GM12878 (cell line): Measurements from ENCODE around the gene CLN6.

Experiments used
- BCLAF1 ChIP-seq: fragments of 450-650 bp; IDR thresholded peaks from 2 replicates; pipeline ENCODE4 v1.6.1; 2017; ENCODE audit warnings: antibody characterized with exemption, mild to moderate bottlenecking, moderate library complexity
- BHLHE40 ChIP-seq, 2 experiments: fragments of 450-650 bp in 1 of 2; IDR thresholded peaks; 2 replicates each; pipeline ENCODE4 v1.6.1; 2011 to 2017; ENCODE audit warnings: low read depth in 2 of 2, borderline replicate concordance in 1 of 2, improper control_type of control experiment in 1 of 2, low read length in 1 of 2, mild to moderate bottlenecking in 1 of 2
- CEBPZ ChIP-seq: fragments of 150-350 bp; IDR thresholded peaks from 2 replicates; pipeline ENCODE4 v1.6.1; 2016; ENCODE audit warnings: low read depth, low read length
- CTCF ChIP-seq, 3 experiments: IDR thresholded peaks in 2 of 3; conservative IDR thresholded peaks in 1 of 3; 2 replicates each; pipeline ENCODE4 v1.5.1; 2011; ENCODE audit warnings: low read depth in 3 of 3, low read length in 3 of 3, mild to moderate bottlenecking in 3 of 3, control low read depth in 2 of 3, moderate library complexity in 2 of 3, inconsistent platforms in 1 of 3, mixed read lengths in 1 of 3; ENCODE audit not compliant: control insufficient read depth in 2 of 3, insufficient read depth in 1 of 3; ENCODE audit errors: extremely low read depth in 1 of 3
- FOXK2 ChIP-seq: fragments of 450-650 bp; IDR thresholded peaks from 2 replicates; pipeline ENCODE4 v1.6.1; 2017; ENCODE audit warnings: mild to moderate bottlenecking, moderate library complexity
- MEF2A ChIP-seq: IDR thresholded peaks from 2 replicates; pipeline ENCODE4 v1.6.1; 2011; ENCODE audit warnings: low read depth, mild to moderate bottlenecking, low read length, moderate library complexity; ENCODE audit not compliant: insufficient read depth
- MYC ChIP-seq: IDR thresholded peaks from 2 replicates; pipeline ENCODE4 v1.6.1; 2011; ENCODE audit warnings: mild to moderate bottlenecking, low read length, moderate library complexity, inconsistent platforms; ENCODE audit not compliant: insufficient read depth, insufficient replicate concordance, insufficient read length, severe bottlenecking
- NBN ChIP-seq: fragments of 450-650 bp; IDR thresholded peaks from 2 replicates; pipeline ENCODE4 v1.6.1; 2016
- POLR2A ChIP-seq: IDR thresholded peaks from 2 replicates; pipeline ENCODE4 v1.6.1; 2011; ENCODE audit warnings: low read depth, mild to moderate bottlenecking, low read length
- POLR2AphosphoS5 ChIP-seq: IDR thresholded peaks from 2 replicates; pipeline ENCODE4 v1.6.1; 2011; ENCODE audit warnings: mild to moderate bottlenecking, low read length, inconsistent platforms
- SMC3 ChIP-seq: IDR thresholded peaks from 2 replicates; pipeline ENCODE4 v1.6.1; 2011; ENCODE audit warnings: low read length, improper control_type of control experiment, borderline replicate concordance
- SUPT20H ChIP-seq: IDR thresholded peaks from 2 replicates; pipeline ENCODE4 v1.6.1; 2011; ENCODE audit warnings: low read depth, mild to moderate bottlenecking, low read length, moderate library complexity, borderline replicate concordance; ENCODE audit not compliant: control insufficient read depth
- TF ChIP-seq, protein P1 (sequence below): fragments of 450-650 bp; IDR thresholded peaks from 2 replicates; pipeline ENCODE4 v1.6.1; 2017; ENCODE audit warnings: mild to moderate bottlenecking, moderate library complexity

DNA sequence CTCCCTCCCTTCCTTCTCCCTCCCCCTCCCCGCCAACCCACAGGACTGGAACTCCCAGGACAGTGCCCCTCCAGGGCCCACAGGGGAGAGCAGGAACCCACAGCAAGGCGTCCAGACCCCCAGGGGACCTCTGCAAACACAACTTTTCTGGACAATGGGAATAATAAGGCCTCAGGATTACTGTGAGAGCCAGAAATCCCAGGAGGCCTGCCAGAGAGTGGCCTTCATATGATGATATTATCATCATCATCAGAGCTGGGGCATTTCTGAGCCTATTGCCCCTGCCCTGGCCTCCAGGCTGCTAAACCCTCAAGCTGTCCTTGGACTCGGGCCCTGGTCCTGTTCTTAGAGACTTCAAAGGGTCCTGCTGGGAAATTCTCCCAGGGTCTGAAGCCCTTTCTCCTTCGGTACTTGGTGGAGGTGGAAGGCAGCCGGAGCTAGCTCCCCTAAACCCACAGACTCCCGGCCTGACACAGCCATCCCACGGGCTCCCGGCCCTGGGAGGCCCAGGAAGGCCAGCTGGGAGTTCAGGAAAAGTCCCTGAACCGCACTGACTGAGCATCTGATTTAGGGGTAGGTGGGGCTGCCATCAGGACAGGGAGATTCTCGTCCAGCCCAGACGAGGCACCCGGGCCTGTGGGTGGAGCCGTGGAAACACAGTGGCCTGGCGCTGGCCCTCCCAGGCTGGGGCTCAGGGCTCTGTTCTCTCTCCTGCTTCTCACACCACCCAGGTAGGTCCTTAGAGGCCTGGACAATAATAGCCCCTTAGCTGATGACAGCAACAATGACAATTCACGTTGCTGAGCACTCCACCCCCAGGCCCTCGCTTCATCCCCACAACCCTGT is 29.3 kb downstream of the CLN6 start:
- no peak for TF ChIP-seq MEF2A
- TF ChIP-seq CTCF (IDR thresholded peaks at IDR 0.05 in 2 of 3, conservative IDR thresholded peaks at IDR 0.05 in 1 of 3; ENCODE audit: control insufficient read depth in 2 of 3, extremely low read depth in 1 of 3, insufficient read depth in 1 of 3, low read depth in 3 of 3, low read length in 3 of 3), result no peak
- TF ChIP-seq NBN, result no peak
- TF ChIP-seq SMC3, result no peak
- TF ChIP-seq POLR2AphosphoS5, result peak; percentile 63; the same call in 1 of the 2 replicates
- no peak for TF ChIP-seq MYC
- TF ChIP-seq, protein P1, sequence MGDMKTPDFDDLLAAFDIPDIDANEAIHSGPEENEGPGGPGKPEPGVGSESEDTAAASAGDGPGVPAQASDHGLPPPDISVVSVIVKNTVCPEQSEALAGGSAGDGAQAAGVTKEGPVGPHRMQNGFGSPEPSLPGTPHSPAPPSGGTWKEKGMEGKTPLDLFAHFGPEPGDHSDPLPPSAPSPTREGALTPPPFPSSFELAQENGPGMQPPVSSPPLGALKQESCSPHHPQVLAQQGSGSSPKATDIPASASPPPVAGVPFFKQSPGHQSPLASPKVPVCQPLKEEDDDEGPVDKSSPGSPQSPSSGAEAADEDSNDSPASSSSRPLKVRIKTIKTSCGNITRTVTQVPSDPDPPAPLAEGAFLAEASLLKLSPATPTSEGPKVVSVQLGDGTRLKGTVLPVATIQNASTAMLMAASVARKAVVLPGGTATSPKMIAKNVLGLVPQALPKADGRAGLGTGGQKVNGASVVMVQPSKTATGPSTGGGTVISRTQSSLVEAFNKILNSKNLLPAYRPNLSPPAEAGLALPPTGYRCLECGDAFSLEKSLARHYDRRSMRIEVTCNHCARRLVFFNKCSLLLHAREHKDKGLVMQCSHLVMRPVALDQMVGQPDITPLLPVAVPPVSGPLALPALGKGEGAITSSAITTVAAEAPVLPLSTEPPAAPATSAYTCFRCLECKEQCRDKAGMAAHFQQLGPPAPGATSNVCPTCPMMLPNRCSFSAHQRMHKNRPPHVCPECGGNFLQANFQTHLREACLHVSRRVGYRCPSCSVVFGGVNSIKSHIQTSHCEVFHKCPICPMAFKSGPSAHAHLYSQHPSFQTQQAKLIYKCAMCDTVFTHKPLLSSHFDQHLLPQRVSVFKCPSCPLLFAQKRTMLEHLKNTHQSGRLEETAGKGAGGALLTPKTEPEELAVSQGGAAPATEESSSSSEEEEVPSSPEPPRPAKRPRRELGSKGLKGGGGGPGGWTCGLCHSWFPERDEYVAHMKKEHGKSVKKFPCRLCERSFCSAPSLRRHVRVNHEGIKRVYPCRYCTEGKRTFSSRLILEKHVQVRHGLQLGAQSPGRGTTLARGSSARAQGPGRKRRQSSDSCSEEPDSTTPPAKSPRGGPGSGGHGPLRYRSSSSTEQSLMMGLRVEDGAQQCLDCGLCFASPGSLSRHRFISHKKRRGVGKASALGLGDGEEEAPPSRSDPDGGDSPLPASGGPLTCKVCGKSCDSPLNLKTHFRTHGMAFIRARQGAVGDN, result no peak
- TF ChIP-seq BHLHE40 (IDR thresholded peaks at IDR 0.05; ENCODE audit: borderline replicate concordance in 1 of 2, low read depth in 2 of 2, low read length in 1 of 2), result no peak
- peak; percentile 9; the same call in 1 of the 2 replicates for TF ChIP-seq POLR2A
- no peak for TF ChIP-seq SUPT20H
- TF ChIP-seq FOXK2, result no peak
- TF ChIP-seq BCLAF1, result no peak
- TF ChIP-seq CEBPZ, result no peak
